Measurements from ENCODE around the gene ZNF530. TPM values are rescaled to one million over a fixed set of nuclear protein-coding genes. Genes with fewer than 3 reads are reported as not detected.
A peak's percentile ranks its signal among the peaks of the same experiment; 100 is the strongest.

ZNF530 gene
- total RNA-seq, 1 donor from 2014 or later: 20.4 TPM

DNA sequence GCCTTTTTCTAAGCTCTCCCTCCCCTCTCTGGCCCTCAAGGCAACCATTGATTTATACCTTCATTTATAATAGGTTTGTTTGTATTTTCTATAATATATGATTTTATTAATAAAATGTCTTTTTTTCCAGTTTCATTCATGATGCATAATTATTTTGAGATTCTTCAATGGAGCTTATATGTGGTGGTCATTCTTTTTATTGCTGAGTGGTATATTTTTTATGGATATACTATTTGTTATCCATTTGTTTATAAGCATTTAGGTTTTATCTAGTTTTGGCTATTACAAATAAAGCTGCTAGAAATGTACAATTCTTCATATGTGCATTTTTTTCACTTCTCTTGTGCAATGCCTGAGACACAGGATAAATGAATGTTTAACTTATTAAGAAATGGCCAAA, 44.0 kb downstream of the ZNF530 start:
- no peak overlapping the region for H3K4me3 Mint-ChIP-seq
- Histone ChIP-seq H2AFZ (replicated peaks) (no peak overlapping the region), H3K4me1 (no peaks in the 10 kb centered on the region), H3K36me3 (peaks cover 28% of the 10 kb centered on the region), H3K27ac (no peak overlapping the region), H3K9me3 (ENCODE audit: low read depth) (no peaks in the 10 kb centered on the region), H4K20me1 (ENCODE audit: low read depth) (no peaks in the 10 kb centered on the region), H3K4me3 (no peak overlapping the region), H3K79me2 (ENCODE audit: low read depth) (no peaks in the 10 kb centered on the region), H3K4me2 (no peak overlapping the region), H3K27me3 (no peaks in the 10 kb centered on the region), H3F3A (ENCODE audit: low read depth) (no peaks in the 10 kb centered on the region), H3K9ac (no peak overlapping the region)
- peaks cover 44% of the 10 kb centered on the region for H3K9me3 Mint-ChIP-seq
- no peak for DNase-seq (ENCODE audit: low spot score)
- no peak overlapping the region for H3K27ac Mint-ChIP-seq
- peaks cover 57% of the 10 kb centered on the region for H3K36me3 Mint-ChIP-seq
- TF ChIP-seq EZH2phosphoT487 (IDR thresholded peaks at IDR 0.05) (no peak), EZH2 (IDR thresholded peaks at IDR 0.05) (no peak)
- TF ChIP-seq, protein P1, sequence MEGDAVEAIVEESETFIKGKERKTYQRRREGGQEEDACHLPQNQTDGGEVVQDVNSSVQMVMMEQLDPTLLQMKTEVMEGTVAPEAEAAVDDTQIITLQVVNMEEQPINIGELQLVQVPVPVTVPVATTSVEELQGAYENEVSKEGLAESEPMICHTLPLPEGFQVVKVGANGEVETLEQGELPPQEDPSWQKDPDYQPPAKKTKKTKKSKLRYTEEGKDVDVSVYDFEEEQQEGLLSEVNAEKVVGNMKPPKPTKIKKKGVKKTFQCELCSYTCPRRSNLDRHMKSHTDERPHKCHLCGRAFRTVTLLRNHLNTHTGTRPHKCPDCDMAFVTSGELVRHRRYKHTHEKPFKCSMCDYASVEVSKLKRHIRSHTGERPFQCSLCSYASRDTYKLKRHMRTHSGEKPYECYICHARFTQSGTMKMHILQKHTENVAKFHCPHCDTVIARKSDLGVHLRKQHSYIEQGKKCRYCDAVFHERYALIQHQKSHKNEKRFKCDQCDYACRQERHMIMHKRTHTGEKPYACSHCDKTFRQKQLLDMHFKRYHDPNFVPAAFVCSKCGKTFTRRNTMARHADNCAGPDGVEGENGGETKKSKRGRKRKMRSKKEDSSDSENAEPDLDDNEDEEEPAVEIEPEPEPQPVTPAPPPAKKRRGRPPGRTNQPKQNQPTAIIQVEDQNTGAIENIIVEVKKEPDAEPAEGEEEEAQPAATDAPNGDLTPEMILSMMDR (IDR thresholded peaks at IDR 0.05): no peak
- peaks cover 3% of the 10 kb centered on the region for H3K27me3 Mint-ChIP-seq (ENCODE audit: insufficient read depth, low read depth)
- H3K4me1 Mint-ChIP-seq: no peaks in the 10 kb centered on the region

DNA sequence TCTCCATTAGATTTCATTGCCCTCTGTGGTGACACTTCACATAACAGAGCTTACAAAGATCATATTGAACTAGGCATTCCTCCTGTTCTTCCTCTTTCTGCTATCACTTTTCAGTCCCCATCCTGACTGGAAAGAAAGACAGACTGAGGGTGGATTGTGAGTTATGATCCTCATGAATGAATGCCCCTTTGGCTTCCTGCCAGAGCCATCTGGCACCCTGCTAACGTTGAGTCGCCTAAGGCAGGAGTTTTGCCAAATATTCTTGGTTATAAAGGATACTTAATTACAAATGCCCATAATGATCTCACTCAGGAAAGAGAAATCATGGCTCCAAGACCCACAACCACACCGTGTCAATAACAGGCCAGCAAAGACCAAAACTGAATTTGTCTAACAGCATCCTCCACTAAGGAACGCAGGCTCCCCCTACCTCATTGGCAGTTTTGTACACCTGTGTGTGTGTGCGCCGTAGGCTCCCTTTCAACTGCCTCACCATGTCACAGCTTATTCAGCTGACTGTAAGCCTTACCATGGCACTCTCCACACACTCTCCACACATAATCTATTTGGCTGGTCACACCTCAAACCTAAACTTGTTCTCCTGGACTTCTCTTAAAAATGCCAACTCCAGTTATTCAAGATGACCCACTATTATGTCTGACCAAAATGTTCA, 48.8 kb downstream of the ZNF530 start:
- Histone ChIP-seq H3K9ac (no peak overlapping the region), H3K4me2 (no peak overlapping the region), H3K36me3 (no peaks in the 10 kb centered on the region), H3K79me2 (ENCODE audit: low read depth) (no peaks in the 10 kb centered on the region), H4K20me1 (ENCODE audit: low read depth) (no peaks in the 10 kb centered on the region), H2AFZ (replicated peaks) (no peak overlapping the region), H3F3A (ENCODE audit: low read depth) (no peaks in the 10 kb centered on the region), H3K9me3 (ENCODE audit: low read depth) (no peaks in the 10 kb centered on the region), H3K4me3 (no peak overlapping the region), H3K27ac (no peak overlapping the region), H3K4me1 (no peaks in the 10 kb centered on the region), H3K27me3 (no peaks in the 10 kb centered on the region)
- H3K27ac Mint-ChIP-seq: no peak overlapping the region
- no peaks in the 10 kb centered on the region for H3K4me1 Mint-ChIP-seq
- no peak for TF ChIP-seq EZH2phosphoT487 (IDR thresholded peaks at IDR 0.05)
- TF ChIP-seq, protein P1 (IDR thresholded peaks at IDR 0.05): no peak
- no peak for TF ChIP-seq EZH2 (IDR thresholded peaks at IDR 0.05)
- H3K9me3 Mint-ChIP-seq: peaks cover 25% of the 10 kb centered on the region
- no peak for DNase-seq (ENCODE audit: low spot score)
- H3K36me3 Mint-ChIP-seq: peaks cover 14% of the 10 kb centered on the region
- H3K27me3 Mint-ChIP-seq (ENCODE audit: insufficient read depth, low read depth): peaks cover 9% of the 10 kb centered on the region
- H3K4me3 Mint-ChIP-seq: no peak overlapping the region

- H2AFZ ChIP-seq (replicated peaks): no peak overlapping the region
- no peak overlapping the region for H3K4me3 Mint-ChIP-seq
- H3K27ac Mint-ChIP-seq: no peak overlapping the region
- H3K4me2 ChIP-seq: no peak overlapping the region
- H3K79me2 ChIP-seq (ENCODE audit: low read depth): no peaks in the 10 kb centered on the region
- no peak overlapping the region for H3K4me3 ChIP-seq
- TF ChIP-seq EZH2phosphoT487 (IDR thresholded peaks at IDR 0.05) (no peak), EZH2 (IDR thresholded peaks at IDR 0.05) (no peak)
- TF ChIP-seq, protein P1 (IDR thresholded peaks at IDR 0.05): peak; percentile 13
- DNase-seq (ENCODE audit: low spot score): peak; percentile 9
- no peaks in the 10 kb centered on the region for H3K4me1 Mint-ChIP-seq
- H3K9ac ChIP-seq: no peak overlapping the region
- H4K20me1 ChIP-seq (ENCODE audit: low read depth): no peaks in the 10 kb centered on the region
- no peaks in the 10 kb centered on the region for H3K9me3 ChIP-seq (ENCODE audit: low read depth)
- peaks cover 39% of the 10 kb centered on the region for H3K9me3 Mint-ChIP-seq
- peaks cover 5% of the 10 kb centered on the region for H3K27me3 ChIP-seq
- H3K27ac ChIP-seq: no peak overlapping the region
- no peaks in the 10 kb centered on the region for H3K4me1 ChIP-seq
- H3K36me3 Mint-ChIP-seq: peaks cover 2% of the 10 kb centered on the region
- no peaks in the 10 kb centered on the region for H3K36me3 ChIP-seq
- peaks cover 12% of the 10 kb centered on the region for H3K27me3 Mint-ChIP-seq (ENCODE audit: insufficient read depth, low read depth)
- H3F3A ChIP-seq (ENCODE audit: low read depth): no peaks in the 10 kb centered on the region
Measured at GRCh38 chr19:57651654-57651996, 51.9 kb downstream of the ZNF530 start.

All from neural progenitor cell (in vitro differentiated cells).